Fibroblast of skin of abdomen (primary cell): Measurements from ENCODE around the gene PDLIM3. TPM values are rescaled to one million over a fixed set of nuclear protein-coding genes. Genes with fewer than 3 reads are reported as not detected.
"Not testable (repeated sequence)": the region's sequence is repeated elsewhere in the genome, so short reads cannot be mapped to it uniquely, and the experiment has no call there.

ENCODE experiments used
- DNase-seq: peaks from one replicate; pipeline ENCODE4 v3.0.0-alpha.2; 2013
- polyA plus RNA-seq, 2 experiments: library from polyadenylated mRNA; unstranded; fragments of 120-200 nt; gene quantifications; one replicate each; pipeline ENCODE4 v1.2.1, GENCODE V29; 2013; ENCODE audit not compliant: insufficient read length in 2 of 2

The PDLIM3 gene
- 4.3 TPM for polyA plus RNA-seq (2013, experiment 1 of 2; ENCODE audit: insufficient read length)
- polyA plus RNA-seq (2013, experiment 2 of 2; ENCODE audit: insufficient read length): 4.8 TPM

GRCh38 chr4:185534866-185535611 is at the start of gene PDLIM3:
Gene PDLIM3 (minus strand): TSS chr4:185535507. CDS start chr4:185535434, 73 bp downstream.
- DNase-seq: peak; percentile 33

DNA sequence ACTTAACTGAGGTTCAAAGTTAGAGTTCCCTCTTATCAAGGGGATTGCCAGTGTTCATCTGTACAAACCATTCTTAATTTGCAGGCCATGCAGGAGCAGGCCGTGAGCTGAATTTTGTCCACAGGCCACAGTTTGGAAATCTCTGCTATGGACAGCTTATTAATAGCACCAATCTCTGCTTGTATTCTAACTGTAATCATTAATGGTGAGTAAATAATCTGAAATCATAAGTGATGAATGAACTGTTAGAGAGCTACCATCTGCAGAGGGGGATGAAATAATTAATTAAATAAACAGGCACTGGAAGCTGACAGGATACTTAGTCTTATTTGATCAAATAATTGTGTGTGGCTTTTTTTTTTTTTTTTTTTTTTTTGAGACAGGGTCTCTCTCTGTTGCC is 48.5 kb upstream of the PDLIM3 start:
- no peak for DNase-seq

- no peak for DNase-seq
Observed at GRCh38 chr4:185582651-185583400, 47.5 kb upstream of the PDLIM3 start.

DNA sequence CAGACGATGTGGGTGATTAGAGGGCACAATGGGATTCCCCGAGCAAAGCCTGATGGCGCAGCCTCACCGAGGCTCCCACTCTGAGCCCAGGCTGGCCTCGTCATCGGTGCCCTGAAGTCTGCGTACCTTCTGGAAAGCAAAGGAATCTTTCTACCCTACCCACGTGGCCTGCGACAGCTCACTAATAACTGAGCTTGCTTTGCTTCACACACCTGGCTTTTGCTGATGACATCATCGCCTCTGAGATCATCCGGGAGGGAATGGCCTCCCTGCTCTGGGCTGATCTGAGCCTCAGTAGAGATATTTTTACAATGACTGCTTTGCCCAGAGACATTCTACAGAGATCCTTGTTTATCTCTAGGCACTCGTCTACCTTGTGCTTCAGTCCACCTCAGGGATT is 45.4 kb upstream of the PDLIM3 start:
- DNase-seq: no peak

DNA sequence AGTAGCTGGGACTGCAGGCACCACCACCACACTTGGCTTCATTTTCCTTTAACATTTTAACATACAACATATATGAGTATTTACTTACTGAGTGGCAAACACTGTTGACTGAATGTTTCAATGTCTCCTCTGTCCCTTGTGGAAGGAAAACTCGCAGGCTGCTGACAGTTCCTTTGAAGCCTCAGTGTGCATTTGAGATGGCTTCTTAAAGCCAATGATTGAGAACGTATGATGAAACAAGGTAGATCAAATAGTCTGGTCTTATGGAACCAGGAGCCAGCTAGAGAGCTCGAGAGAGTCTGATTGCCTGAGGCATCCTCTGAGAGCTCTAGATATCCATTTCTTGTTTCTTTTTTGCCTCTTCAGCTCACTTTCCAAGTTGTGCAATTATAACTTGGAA is 43.0 kb upstream of the PDLIM3 start:
- DNase-seq: no peak

GRCh38 chr4:185576962-185577950 is 41.9 kb upstream of the PDLIM3 start:
- peak; percentile 52 for DNase-seq

DNA sequence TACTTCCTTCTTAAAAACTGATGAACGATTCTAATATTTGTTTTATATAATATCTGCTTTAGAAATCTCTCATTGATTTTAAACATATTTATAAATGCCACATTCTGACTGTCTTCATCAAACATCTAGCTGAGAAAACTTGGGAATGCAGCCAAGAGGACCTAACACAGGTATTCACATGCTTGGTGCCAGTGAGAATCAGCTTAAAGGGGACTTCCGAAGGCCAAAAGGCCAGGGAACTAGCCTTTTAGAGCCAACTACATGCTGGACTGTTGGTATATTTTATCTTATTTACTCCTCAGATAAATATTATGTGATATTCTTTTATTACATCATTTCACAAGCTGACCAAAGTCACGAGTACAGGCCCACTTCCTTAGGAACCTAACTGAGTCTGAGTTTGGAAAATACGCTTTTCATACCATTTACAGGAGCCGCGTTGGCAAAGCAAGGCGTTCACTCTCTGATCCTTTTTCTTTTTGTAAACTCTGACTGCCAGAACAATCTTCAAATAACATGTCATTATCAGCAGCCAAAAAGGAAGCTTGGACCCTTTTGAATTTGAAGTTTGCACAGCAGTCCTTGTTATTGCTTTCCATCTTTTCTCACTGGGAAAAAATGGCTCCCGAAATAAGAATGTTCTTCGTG is 41.1 kb upstream of the PDLIM3 start:
- DNase-seq: no peak

DNA sequence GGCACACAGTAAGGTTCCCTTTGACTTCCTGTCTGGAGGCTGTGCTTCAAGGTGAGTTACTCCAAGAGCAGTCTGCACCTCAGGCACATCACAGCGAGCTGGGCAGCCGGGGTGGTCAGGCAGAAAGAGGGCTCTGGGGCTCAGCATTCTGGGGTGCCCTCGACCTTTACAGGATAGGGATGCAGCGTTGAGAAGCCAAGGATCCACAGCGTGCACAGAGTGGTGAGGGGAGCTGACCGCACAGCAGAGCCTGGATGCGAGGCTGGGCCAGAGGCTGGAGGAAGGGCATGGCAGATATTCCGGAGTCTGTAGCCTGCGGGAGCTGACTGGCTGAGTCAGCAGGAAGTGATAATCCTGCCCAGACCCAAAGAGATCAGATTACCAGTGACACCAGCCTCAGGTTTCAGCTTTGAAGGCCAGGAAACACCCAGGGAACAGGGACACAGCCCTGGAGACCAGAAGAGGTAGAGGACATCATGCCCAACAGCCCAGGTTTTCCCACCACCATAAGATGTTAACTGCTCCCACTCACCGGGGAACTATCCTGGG is 38.4 kb upstream of the PDLIM3 start:
- peak; percentile 82 for DNase-seq

- no peak for DNase-seq
Observed at GRCh38 chr4:185570727-185571126, 35.4 kb upstream of the PDLIM3 start.

GRCh38 chr4:185567381-185568376 is 32.4 kb upstream of the PDLIM3 start:
- peak; percentile 19 for DNase-seq

GRCh38 chr4:185566972-185567371 is 31.7 kb upstream of the PDLIM3 start:
- DNase-seq: peak; percentile 27

- DNase-seq: no peak
Observed at GRCh38 chr4:185566425-185566824, 31.1 kb upstream of the PDLIM3 start.

DNA sequence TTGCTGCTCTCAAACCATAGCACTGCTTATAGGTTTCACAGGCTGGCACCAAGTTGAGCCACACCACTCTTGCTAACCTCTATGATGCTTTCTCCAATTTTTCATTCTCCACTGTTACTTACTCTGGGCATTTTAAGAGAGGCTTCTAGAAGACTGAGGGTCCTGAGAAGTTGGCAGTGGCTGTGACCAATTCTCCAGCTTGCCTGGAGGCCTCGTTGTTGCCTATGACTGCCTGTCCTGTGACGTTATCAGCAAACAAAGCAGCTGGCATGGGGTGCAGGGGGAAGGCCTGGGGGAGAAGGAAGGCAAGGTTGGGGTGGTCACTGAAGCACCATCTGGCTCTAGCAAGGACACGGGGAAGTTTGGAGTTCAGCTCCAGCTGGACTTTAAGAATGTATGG is 30.4 kb upstream of the PDLIM3 start:
- no peak for DNase-seq

DNA sequence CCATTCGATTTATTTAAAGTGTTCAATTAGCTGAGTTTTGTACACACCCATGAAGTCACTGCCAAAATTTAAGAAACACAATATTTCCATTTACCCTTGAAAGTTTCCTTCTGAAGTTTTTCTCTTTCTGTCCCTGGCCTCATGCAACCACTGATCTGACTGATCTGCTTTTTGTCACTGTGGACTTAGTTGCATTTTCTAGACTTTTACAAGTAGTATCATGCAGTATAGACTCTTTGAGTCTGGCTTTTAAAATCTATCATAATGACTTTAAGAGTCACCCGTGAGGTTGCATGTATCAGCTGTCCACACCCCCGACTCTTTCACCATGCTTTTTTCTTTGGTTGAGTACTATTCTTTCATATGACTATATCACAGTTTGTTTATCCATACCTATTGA is 29.0 kb upstream of the PDLIM3 start:
- DNase-seq: no peak

DNA sequence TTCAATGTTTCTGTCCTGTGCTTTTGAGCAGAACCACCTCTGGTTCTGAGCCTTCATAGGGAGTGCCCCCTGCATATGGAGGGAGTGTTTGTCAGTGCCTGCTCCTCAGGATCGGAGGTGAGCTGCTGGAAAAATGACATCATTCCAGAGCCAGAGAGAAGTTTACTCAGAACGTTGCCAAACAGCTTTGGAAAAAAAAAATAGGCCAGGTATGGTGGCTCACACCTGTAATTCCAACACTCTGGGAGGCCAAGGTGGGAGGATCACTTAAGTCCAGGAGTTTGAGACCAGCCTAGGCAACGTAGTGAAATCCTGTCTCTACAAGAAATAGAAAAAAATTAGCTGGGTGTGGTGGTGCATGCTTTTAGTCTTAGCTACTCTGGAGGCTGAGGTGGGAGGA is 27.2 kb upstream of the PDLIM3 start:
- no peak for DNase-seq

- DNase-seq: no peak
Observed at GRCh38 chr4:185560316-185560715, 25.0 kb upstream of the PDLIM3 start.

GRCh38 chr4:185559915-185560281 is 24.6 kb upstream of the PDLIM3 start:
- DNase-seq: peak; percentile 65

GRCh38 chr4:185559251-185559914 is 24.1 kb upstream of the PDLIM3 start:
- not testable (repeated sequence) for DNase-seq

GRCh38 chr4:185554365-185555126 is 19.2 kb upstream of the PDLIM3 start:
- DNase-seq: no peak
